Stimulated activated naive CD8-positive, alpha-beta T cell treated with anti-CD3 and anti-CD28 coated beads, Interleukin-15, Interleukin-2, amounts not matched to agents 100 ng/mL and 50 ng/mL, for 24 hours (primary cell): ENCODE data around the gene PIGQ.

Experiments used
- H3K27ac Mint-ChIP-seq: one replicate; pipeline ENCODE4 v1.8.0; 2021; ENCODE audit warnings: mild to moderate bottlenecking, mixed read lengths
- H3K27me3 Mint-ChIP-seq: one replicate; pipeline ENCODE4 v1.8.0; 2021; ENCODE audit warnings: mixed read lengths
- H3K36me3 Mint-ChIP-seq: one replicate; pipeline ENCODE4 v1.8.0; 2021; ENCODE audit warnings: low read depth, mixed read lengths
- H3K4me1 Mint-ChIP-seq: one replicate; pipeline ENCODE4 v1.8.0; 2021; ENCODE audit warnings: low read depth, mixed read lengths
- H3K4me3 Mint-ChIP-seq: one replicate; pipeline ENCODE4 v1.8.0; 2021; ENCODE audit warnings: mild to moderate bottlenecking, mixed read lengths
- H3K9me3 Mint-ChIP-seq: one replicate; pipeline ENCODE4 v1.8.0; 2021; ENCODE audit warnings: mixed read lengths

PIGQ gene

GRCh38 chr16:609984-610383, 40.2 kb downstream of the PIGQ start:
- Mint-ChIP-seq H3K9me3 (no peaks in the 10 kb centered on the region), H3K4me3 (no peak overlapping the region), H3K36me3 (no peaks in the 10 kb centered on the region), H3K4me1 (peaks cover 15% of the 10 kb centered on the region), H3K27me3 (no peaks in the 10 kb centered on the region), H3K27ac (no peak overlapping the region)

GRCh38 chr16:610513-611381, 41.0 kb downstream of the PIGQ start:
- Mint-ChIP-seq H3K27me3 (no peaks in the 10 kb centered on the region), H3K9me3 (no peaks in the 10 kb centered on the region), H3K4me1 (peaks cover 15% of the 10 kb centered on the region), H3K27ac (no peak overlapping the region), H3K36me3 (no peaks in the 10 kb centered on the region), H3K4me3 (no peak overlapping the region)

- Mint-ChIP-seq H3K27ac (no peak overlapping the region), H3K36me3 (no peaks in the 10 kb centered on the region), H3K4me1 (peaks cover 6% of the 10 kb centered on the region), H3K9me3 (no peaks in the 10 kb centered on the region), H3K4me3 (no peak overlapping the region), H3K27me3 (no peaks in the 10 kb centered on the region)
These were observed 45.4 kb downstream of the PIGQ start for GRCh38 chr16:615122-615521.

DNA sequence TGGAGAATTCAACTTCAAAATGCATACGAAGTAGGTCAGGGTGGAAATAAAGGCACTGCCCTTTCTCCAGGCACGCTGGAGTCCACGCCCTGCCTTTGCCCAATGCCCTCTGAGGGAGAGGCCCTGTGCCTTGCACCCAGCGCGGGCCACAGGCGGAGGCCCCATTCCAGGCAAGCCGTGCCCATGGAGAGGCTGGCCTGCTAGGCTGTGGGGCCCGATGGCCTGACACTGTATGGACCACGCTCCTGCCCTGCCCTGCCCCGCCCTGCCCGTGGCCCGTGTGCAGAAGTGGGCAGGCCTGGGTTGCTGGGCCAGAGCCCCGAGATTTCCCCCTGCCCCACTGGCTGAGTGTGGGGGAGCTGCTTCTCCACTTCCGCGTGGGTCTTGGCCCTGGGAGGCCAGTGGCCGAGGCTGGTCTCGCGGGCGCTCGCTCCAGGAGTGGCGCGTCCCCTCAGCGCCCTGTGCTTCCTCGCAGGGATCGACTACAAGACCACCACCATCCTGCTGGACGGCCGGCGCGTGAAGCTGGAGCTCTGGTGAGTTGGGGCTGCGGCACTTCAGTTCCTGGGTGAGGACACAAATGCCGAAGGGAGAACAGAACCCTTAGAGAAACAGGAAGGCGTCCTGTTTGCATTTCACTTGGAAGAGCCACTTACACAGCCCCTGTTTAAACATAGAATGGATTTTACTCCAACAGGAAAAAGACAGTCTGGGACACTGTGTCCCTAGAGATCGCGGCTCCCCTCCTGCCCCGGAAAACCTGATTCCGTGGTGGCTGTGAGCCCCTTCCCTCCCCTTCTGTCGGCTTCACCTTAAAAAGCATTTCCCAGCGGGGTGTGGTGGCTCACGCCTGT, 47.2 kb downstream of the PIGQ start:
- no peaks in the 10 kb centered on the region for H3K27me3 Mint-ChIP-seq
- H3K36me3 Mint-ChIP-seq: no peaks in the 10 kb centered on the region
- H3K4me1 Mint-ChIP-seq: no peaks in the 10 kb centered on the region
- no peaks in the 10 kb centered on the region for H3K9me3 Mint-ChIP-seq
- H3K27ac Mint-ChIP-seq: no peak overlapping the region
- H3K4me3 Mint-ChIP-seq: no peak overlapping the region

GRCh38 chr16:617855-618254, 48.1 kb downstream of the PIGQ start:
- no peaks in the 10 kb centered on the region for H3K27me3 Mint-ChIP-seq

GRCh38 chr16:619476-620100, 49.8 kb downstream of the PIGQ start:
- no peaks in the 10 kb centered on the region for H3K9me3 Mint-ChIP-seq
- no peaks in the 10 kb centered on the region for H3K4me1 Mint-ChIP-seq
- H3K27ac Mint-ChIP-seq: no peak overlapping the region
- H3K4me3 Mint-ChIP-seq: no peak overlapping the region
- H3K27me3 Mint-ChIP-seq: no peaks in the 10 kb centered on the region
- no peaks in the 10 kb centered on the region for H3K36me3 Mint-ChIP-seq

More at GRCh38 chr16:617855-618254, 48.1 kb downstream of the PIGQ start:
- H3K36me3 Mint-ChIP-seq: no peaks in the 10 kb centered on the region
- no peaks in the 10 kb centered on the region for H3K4me1 Mint-ChIP-seq
- no peak overlapping the region for H3K27ac Mint-ChIP-seq
- H3K9me3 Mint-ChIP-seq: no peaks in the 10 kb centered on the region
- no peak overlapping the region for H3K4me3 Mint-ChIP-seq

- Mint-ChIP-seq H3K27me3 (no peaks in the 10 kb centered on the region), H3K27ac (no peak overlapping the region), H3K4me1 (no peaks in the 10 kb centered on the region), H3K9me3 (no peaks in the 10 kb centered on the region), H3K36me3 (no peaks in the 10 kb centered on the region), H3K4me3 (no peak overlapping the region)
These were observed 51.1 kb downstream of the PIGQ start for GRCh38 chr16:620700-621525.

DNA sequence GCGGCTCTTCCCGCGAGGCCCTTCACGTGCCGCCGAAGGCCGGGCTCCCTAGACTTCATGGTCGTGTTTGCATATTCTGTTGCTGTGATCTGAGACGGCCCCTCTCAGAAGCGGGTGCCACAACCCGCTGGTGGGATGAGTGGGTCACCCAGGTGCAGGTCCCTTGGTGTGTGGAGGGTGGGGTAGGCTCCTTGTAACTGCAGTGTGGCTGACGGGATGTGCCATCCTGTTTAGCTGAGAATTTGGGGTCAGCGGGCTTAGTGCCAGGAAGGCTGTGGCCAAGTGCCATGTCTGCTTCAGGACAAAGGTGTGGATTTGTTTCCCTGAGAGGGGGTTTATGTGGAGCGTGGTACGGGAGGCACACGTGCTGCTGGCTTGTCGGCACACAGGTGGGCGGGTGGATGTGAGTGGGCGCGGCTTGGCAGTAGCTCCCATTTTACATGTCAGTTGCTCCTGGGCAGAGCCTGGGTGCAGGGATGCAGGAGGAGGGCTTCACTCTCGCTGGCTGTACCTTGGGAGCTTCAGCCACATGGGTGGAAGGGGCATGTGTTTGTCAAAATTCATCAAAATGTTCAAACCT, 51.8 kb downstream of the PIGQ start:
- Mint-ChIP-seq H3K4me3 (no peak overlapping the region), H3K4me1 (no peaks in the 10 kb centered on the region), H3K36me3 (no peaks in the 10 kb centered on the region), H3K9me3 (no peaks in the 10 kb centered on the region), H3K27ac (no peak overlapping the region), H3K27me3 (no peaks in the 10 kb centered on the region)

DNA sequence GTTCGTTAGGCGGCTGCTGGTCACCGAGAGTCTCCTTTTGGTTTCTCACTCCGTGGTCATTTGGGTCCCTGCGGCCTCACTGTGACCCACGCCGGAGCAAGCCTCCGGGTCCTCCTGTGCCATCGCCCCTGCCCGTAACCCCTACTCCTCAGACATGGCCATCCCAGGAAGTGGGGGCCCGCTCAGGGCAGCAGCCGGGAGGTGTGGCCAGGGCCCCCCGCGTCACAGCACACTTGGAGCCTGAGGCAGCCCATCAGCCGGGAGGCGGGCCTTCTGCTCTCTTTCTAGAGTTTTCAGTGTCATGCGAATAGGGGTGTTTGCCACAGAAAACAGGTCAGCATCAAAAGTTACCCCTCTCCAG, 53.1 kb downstream of the PIGQ start:
- H3K4me1 Mint-ChIP-seq: no peaks in the 10 kb centered on the region
- H3K9me3 Mint-ChIP-seq: no peaks in the 10 kb centered on the region
- H3K36me3 Mint-ChIP-seq: no peaks in the 10 kb centered on the region
- H3K27me3 Mint-ChIP-seq: no peaks in the 10 kb centered on the region
- no peak overlapping the region for H3K4me3 Mint-ChIP-seq
- H3K27ac Mint-ChIP-seq: no peak overlapping the region

DNA sequence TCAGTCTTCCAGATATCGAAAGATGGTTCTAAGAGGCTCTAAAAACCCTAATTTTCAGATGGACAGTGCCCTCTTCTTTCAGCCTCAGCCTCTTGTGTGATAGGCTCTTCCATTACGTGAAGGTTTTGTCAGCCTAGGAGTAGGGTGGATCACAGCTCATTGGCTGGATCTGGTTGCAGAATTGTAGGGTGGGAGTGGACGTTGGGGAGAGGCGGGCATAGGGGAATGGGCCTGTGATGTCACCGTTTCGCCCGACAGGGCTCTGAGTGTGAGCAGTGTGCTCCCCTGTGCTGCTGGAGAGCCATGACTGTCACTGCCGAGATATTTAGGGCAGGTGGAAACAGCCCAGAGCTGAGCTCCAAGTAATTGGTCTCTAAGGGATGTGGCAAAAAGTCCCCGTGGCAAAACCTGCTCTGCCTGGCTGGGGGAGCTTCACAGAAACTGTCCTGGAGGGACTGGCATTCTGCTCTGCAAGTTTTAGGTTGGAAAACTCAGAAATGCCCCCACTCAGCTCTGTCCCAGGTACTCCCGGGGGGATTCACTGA, 54.8 kb downstream of the PIGQ start:
- H3K27ac Mint-ChIP-seq: no peak overlapping the region
- no peak overlapping the region for H3K4me3 Mint-ChIP-seq
- H3K4me1 Mint-ChIP-seq: no peaks in the 10 kb centered on the region
- no peaks in the 10 kb centered on the region for H3K27me3 Mint-ChIP-seq
- H3K36me3 Mint-ChIP-seq: no peaks in the 10 kb centered on the region
- no peaks in the 10 kb centered on the region for H3K9me3 Mint-ChIP-seq

DNA sequence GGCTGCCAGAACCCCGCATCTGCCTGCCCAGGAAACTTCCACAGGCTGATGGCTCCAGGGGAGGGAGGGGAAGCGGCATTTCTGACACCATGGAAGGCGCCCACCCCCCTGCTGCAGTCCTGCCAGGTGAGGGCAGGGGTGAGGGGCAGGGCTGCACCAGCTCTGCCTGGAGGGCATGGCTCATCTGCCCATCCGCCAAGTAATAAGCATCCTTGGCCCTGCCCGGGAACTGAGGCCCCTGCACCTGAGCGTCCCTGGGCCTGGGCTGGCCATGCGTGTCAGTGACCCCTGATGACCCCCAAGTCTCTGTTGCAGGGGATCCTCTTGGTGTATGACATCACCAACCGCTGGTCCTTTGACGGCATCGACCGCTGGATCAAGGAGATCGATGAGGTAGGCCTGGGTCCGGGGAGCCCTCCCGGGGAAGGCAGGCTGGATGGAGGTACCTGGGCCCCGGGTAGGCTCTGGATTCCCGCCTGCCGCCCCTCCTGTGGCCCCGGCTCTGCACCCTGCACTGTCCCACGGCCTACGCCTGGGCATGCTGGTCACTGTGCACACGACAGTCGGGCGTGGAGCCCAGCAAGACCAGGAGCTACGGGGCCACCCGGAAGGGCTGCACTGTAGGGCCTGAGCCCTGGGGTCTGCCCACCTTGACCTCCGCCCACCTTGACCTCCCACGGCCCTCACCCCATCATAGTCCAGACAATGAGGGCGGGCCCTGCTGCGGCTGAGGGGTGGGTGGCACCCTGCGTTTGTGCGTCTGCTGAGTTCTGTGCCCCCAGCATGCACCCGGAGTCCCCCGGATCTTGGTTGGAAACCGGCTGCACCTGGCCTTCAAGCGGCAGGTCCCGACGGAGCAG, 55.6 kb downstream of the PIGQ start:
- Mint-ChIP-seq H3K27ac (no peak overlapping the region), H3K36me3 (no peaks in the 10 kb centered on the region), H3K27me3 (no peaks in the 10 kb centered on the region), H3K4me1 (no peaks in the 10 kb centered on the region), H3K9me3 (no peaks in the 10 kb centered on the region), H3K4me3 (no peak overlapping the region)

DNA sequence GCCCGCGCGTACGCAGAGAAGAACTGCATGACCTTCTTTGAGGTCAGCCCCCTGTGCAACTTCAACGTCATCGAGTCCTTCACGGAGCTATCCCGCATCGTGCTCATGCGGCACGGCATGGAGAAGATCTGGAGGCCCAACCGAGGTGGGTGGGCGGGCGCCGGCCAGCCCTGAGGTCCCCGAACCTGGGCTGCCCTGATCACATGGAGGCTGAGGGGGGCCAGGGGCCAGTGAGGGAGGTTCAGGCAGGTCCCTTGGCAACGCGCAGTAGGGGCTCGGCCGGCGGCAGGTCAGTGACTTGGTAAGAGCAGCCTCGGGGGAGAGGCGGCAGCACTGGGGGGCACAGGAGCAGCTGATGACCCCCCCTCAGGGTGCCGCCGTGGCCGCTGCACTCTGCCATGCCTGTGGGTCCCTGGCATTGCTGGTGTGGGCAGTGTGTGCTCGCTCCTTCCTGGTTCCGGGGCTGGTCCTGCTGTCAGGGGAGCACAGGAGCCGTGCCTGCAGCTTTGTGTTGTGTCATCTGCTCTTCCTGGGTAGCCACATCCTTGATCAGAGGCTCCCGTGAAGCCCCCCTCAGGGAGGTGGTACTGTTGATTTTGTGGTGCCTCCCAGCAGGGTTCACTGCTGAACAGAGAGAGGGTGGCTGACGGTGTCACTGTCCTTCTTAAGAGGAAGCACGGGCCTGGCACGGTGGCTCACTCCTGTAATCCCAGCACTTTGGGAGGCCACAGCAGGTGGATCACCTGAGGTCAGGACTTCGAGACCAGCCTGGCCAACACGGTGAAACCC, 56.4 kb downstream of the PIGQ start:
- no peaks in the 10 kb centered on the region for H3K27me3 Mint-ChIP-seq

More for the DNA sequence above, 56.4 kb downstream of the PIGQ start:
- Mint-ChIP-seq H3K9me3 (no peaks in the 10 kb centered on the region), H3K27ac (no peak overlapping the region), H3K4me3 (no peak overlapping the region), H3K36me3 (no peaks in the 10 kb centered on the region), H3K4me1 (no peaks in the 10 kb centered on the region)
